ENCODE results near the gene ZGPAT. TPM values are rescaled to one million over a fixed set of nuclear protein-coding genes. Genes with fewer than 3 reads are reported as not detected.
A peak's percentile ranks its signal among the peaks of the same experiment; 100 is the strongest.

ZGPAT gene
- total RNA-seq, 1 donor from 2014 or later: 27.2 TPM

- peak in 1 of 2 donors; percentile 12 for ATAC-seq
- DNase-seq: peak; percentile 47
- Histone ChIP-seq H3K27ac (peak overlapping the region; percentile 49), H3K4me3 (no peak overlapping the region), H3K36me3 (peaks cover 32% of the 10 kb centered on the region), H3K4me1 (peaks cover 41% of the 10 kb centered on the region), H3K9me3 (no peaks in the 10 kb centered on the region), H3K27me3 (ENCODE audit: low read depth) (no peaks in the 10 kb centered on the region)
- intact Hi-C loops (cut with DNase I): no loop called here
- no peak for TF ChIP-seq CTCF (IDR thresholded peaks at IDR 0.05)
Observed at GRCh38 chr20:63698739-63699465, 8.9 kb upstream of the ZGPAT start.

GRCh38 chr20:63699466-63700198, 8.2 kb upstream of the ZGPAT start:
- DNase-seq (peak; percentile 37), ATAC-seq (no peak)
- no peaks in the 10 kb centered on the region for H3K9me3 ChIP-seq
- peaks cover 35% of the 10 kb centered on the region for H3K36me3 ChIP-seq
- no peaks in the 10 kb centered on the region for H3K27me3 ChIP-seq (ENCODE audit: low read depth)
- no peak overlapping the region for H3K4me3 ChIP-seq
- intact Hi-C loops (cut with DNase I): no loop called here
- peaks cover 41% of the 10 kb centered on the region for H3K4me1 ChIP-seq
- peak overlapping the region; percentile 49 for H3K27ac ChIP-seq
- TF ChIP-seq CTCF (IDR thresholded peaks at IDR 0.05): no peak

- peaks cover 41% of the 10 kb centered on the region for H3K4me1 ChIP-seq
- H3K4me3 ChIP-seq: no peak overlapping the region
- H3K9me3 ChIP-seq: no peaks in the 10 kb centered on the region
- intact Hi-C loops (cut with DNase I): no loop called here
- H3K27ac ChIP-seq: peak overlapping the region; percentile 49
- TF ChIP-seq CTCF (IDR thresholded peaks at IDR 0.05): no peak
- ATAC-seq: no peak
- peaks cover 35% of the 10 kb centered on the region for H3K36me3 ChIP-seq
- H3K27me3 ChIP-seq (ENCODE audit: low read depth): no peaks in the 10 kb centered on the region
- no peak for DNase-seq
Observed at GRCh38 chr20:63700199-63701050, 7.4 kb upstream of the ZGPAT start.

GRCh38 chr20:63701051-63701328, 6.8 kb upstream of the ZGPAT start:
- H3K36me3 ChIP-seq: peaks cover 40% of the 10 kb centered on the region
- no peak overlapping the region for H3K27ac ChIP-seq
- ATAC-seq: no peak
- no peaks in the 10 kb centered on the region for H3K9me3 ChIP-seq
- TF ChIP-seq CTCF (IDR thresholded peaks at IDR 0.05): no peak
- no peaks in the 10 kb centered on the region for H3K27me3 ChIP-seq (ENCODE audit: low read depth)
- H3K4me1 ChIP-seq: peaks cover 42% of the 10 kb centered on the region
- intact Hi-C loops (cut with DNase I): no loop called here
- no peak for DNase-seq
- H3K4me3 ChIP-seq: no peak overlapping the region

GRCh38 chr20:63701329-63702035, 6.4 kb upstream of the ZGPAT start:
- ATAC-seq (no peak), DNase-seq (no peak)
- Histone ChIP-seq H3K4me1 (peaks cover 42% of the 10 kb centered on the region), H3K36me3 (peaks cover 44% of the 10 kb centered on the region), H3K9me3 (no peaks in the 10 kb centered on the region), H3K27ac (no peak overlapping the region), H3K27me3 (ENCODE audit: low read depth) (no peaks in the 10 kb centered on the region), H3K4me3 (no peak overlapping the region)
- no peak for TF ChIP-seq CTCF (IDR thresholded peaks at IDR 0.05)
- intact Hi-C loops (cut with DNase I): no loop called here

All from lower lobe of right lung (tissue), 2 donors.